ENCODE data around the gene NLN.
"Not testable (repeated sequence)": the region's sequence is repeated elsewhere in the genome, so short reads cannot be mapped to it uniquely, and the experiment has no call there.

Gene NLN

DNA sequence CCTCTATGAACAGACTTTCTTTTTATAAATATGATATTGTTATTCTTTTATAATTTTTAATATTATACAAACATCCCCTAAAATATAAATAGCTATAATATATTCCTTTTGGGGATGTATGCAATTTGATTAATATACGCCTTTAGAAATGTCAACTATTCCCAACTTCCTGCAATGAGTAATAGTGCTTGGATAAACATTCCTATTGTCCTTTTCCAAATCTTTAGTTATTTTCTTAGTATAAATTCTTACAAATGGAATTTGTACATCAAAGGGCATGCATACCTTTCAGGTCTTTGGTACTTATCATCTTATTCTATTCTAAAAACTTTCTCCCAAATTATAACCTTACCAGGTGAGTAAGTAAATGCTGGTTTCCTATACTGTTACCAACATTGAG is 6.2 kb downstream of the NLN start:
- H3K27ac ChIP-seq, result no peak overlapping the region
- no peak overlapping the region for H3K4me3 ChIP-seq

DNA sequence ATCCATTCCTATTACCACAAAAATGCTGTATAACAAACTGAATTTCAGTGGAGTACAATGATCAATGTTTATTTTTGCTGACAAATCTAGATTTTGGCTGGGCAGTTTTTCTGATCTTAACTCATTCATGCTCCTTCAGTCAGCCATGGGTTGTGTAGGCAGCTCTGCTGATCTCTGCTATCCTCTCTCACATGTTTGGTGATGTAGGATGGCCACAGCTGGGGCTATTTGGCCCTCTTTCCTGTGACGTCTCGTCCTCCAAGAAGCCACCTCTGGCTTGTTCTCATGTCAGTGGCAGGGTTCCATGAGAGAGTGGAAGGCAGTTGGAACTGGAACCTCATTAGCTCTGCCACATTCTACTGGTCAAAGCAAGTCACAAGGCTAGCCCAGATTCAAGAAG is 8.9 kb downstream of the NLN start:
- Histone ChIP-seq H3K27ac (no peak overlapping the region), H3K4me3 (no peak overlapping the region)

DNA sequence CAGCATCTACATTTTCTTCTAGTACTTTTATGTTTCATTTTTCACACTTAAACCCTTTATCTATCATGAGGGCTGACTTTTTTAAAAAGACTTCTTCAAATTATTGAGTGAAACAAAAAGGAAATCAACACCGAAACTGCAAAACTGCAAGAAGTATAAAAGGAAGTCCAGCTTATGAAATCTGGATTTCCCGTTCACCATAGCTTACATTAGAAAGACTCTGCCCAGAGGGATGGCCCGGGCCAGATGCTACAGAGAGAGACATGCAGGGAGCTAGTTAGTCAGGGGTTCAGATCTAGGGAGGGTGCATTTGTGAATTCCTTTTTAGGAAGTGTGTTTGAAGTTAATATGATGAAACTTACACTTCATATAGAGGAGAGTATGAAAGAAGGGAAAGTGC is 10.0 kb downstream of the NLN start:
- not testable (repeated sequence) for H3K4me3 ChIP-seq, H3K27ac ChIP-seq

DNA sequence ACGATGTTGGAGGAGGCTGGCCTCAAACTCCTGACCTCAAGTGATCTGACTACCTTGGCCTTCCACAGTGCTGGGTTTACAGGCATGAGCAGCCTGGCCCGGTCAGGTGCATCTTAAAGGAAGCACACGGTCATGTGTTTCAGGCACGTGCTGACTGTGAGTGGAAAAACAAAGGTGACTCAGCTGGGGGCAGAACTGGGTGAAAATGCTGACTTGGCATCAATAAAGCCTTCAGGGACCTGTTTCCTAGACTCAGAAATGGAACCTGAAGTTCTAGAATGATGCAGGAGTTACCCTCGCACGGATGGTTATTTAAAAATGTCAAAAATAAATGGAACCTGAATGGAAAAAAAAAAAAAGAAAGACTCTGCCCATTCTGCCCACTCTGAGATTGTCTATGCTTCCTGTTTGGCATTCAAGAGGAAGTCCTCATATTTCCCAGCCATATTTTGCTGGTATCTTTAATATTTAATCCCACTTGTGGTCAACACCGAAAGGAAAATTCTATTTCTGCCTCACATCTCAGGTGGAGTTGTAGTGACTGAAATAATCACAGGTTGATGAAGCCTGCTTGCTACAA is 12.3 kb downstream of the NLN start:
- not testable (repeated sequence) for H3K4me3 ChIP-seq
- peak overlapping the region in 1 of 21 experiments; percentile 12 for H3K27ac ChIP-seq

DNA sequence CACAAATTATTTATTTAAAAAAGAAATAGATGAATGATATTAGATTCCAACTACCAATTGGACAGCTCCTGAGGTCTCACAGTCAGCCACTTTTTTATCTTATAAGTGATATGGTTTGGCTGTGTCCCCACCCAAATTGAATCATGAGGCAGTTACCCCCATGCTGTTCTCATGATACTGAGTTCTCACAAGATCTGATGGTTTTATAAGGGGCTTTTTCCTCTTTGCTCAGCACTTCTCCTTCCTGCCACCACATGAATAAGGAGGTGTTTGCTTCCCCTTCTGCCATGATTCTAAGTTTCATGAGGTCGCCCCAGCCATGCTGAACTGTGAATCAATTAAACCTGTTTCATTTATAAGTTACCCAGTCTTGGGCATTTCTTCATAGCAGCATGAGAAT is 12.9 kb downstream of the NLN start:
- H3K4me3 ChIP-seq, result no peak overlapping the region
- H3K27ac ChIP-seq, result peak overlapping the region in 1 of 21 experiments; percentile 12

DNA sequence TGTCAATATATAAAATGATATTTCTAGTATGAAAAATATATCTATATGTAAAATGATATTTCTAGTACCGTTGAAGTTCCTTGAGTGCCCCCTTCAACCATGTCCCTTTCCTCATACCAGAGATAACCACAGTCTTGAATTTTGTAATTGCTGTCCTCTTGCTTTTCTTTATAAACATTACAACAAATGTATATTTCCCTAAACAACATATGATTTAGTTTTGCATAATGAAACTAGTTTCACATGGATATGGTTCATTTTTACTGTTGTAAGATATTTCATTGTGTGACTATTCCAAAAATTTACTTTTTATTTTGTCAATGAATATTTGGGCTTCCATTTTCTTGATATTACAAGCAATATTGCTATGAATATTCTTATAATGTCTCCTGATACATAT is 14.0 kb downstream of the NLN start:
- H3K4me3 ChIP-seq, result no peak overlapping the region
- H3K27ac ChIP-seq, result no peak overlapping the region

DNA sequence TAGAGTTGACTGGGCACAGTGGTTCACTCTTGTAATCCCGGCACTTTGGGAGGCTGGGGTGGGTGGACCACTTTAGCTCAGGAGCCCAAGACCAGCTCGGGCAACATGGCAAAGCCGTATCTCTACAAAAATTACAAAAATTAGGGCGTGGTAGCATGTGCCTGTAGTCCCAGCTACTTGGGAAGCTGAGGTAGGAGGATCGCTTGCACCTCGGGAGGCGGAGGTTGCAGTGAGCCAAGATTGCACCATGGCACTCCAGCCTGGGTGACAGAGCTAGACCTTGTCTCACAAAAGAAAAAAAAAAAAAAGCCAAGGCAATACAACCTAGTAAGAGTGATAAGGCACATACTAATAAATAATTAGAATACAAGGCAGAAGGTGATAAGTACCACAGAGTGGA is 15.8 kb downstream of the NLN start:
- no peak overlapping the region for H3K4me3 ChIP-seq
- no peak overlapping the region for H3K27ac ChIP-seq

DNA sequence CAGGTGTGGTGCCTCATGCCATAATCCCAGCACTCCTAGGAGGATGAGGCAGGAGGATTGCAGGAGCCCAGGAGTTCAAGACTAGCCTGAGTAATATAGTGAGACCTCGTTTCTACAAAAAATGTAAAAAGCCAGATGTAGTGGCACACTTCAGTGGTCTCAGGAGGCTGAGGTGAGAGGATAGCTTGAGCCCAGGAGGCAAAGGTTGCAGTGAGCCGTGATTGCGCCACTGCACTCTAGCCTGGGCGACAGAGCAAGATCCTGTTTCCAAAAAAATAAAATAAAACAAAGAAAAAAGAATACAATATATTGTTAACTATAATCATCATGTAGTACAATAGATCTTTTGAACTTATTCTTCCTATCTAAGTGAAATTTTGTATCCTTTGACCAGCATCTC is 16.3 kb downstream of the NLN start:
- Histone ChIP-seq H3K4me3 (no peak overlapping the region), H3K27ac (no peak overlapping the region)

DNA sequence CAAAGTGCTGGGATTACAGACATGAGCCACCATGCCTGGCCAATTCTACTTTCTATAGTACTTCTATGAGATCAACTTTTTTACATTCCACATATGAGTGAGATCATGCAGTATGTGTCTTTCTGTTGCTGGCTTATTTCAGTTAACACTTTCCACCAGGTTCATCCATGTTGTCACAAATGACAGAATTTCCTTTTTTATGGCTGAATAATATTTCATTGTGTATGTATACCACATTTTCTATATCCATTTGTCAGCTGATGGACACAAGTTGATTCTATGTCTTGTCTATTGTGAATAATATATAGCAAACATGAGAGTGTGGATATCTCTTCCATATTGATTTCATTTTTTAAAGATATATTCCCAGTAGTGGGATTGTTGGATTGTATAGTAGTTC is 17.2 kb downstream of the NLN start:
- Histone ChIP-seq H3K27ac (no peak overlapping the region), H3K4me3 (no peak overlapping the region)

DNA sequence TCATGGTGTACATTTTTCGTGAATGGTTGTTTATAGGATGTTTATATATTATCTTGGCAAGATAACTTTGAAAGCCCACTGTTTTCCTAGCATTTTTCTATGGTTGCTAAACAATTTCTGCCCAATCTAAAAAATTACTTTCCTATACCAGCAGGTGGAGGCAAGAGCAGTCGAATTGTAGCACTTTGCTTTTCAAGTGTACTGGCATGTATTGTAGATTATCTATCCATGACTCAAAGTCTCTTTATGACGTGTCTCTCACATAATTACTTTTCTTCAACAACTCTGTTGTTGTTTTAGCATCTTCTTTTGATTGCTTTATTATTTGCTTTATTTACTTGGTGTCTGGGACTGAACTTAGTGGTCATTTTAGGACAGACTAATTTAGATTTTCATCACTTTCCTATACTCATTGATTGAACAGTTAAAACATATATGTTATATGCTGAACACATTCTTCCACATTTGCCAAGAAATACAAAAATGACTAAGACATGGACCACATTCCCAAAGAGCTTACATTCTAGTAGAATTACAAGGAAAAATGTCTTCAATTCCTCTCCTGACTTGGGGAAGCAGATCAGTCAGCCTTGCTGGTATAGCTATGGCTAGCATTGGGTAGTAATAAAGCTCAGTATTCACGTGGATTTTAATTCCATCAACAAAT is 20.7 kb downstream of the NLN start:
- no peak overlapping the region for H3K27ac ChIP-seq

DNA sequence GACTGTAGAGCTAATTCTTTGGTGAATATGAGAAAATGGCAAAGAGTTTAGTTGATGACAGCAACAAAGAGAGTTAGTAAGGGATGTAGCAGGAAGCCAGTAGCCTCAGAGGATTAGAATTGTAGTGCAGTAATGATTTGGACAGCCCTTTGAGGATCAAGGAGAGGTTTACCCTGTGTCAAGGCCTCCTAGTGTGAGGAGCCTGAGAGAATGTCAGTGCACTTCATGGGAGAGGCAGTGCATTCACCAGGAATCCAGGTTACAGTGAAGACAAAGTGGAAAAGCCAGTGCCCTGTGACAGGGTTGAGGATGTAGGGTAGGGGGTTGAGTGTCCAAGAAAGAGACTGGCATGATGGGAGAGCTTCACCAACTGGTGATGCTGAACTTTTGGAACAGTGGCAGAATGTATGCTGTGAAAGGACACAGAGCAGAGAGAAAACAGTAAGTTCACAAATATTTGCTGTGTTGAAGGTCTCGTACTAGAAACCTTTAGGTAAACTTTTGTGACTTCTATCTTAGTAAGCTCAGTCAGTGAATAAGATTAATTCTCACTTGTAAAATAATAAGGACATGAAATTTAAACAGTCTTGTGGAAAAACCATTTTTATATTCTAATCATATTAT is 27.3 kb downstream of the NLN start:
- no peak overlapping the region for H3K27ac ChIP-seq
- no peak overlapping the region for H3K4me3 ChIP-seq

More for the DNA sequence above, 20.7 kb downstream of the NLN start:
- no peak overlapping the region for H3K4me3 ChIP-seq

DNA sequence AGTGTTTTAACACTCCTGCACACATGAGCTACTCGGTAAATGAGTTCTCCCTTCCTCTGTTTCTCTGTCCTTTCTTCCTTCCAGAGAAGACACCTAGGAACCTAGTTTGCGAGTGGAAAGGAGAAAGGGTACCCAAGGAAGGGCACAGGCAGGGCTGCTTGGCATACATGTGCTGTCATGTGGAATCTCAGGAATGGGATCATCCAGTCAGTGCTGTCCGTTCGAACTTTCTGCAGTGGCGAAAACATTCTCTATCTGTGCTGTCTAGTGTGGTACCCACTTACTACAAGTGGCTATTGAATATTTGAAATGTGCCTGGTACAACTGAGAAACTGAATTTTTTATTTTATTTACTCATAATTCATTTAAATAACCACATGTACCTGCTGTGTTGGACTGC is 28.0 kb downstream of the NLN start:
- H3K27ac ChIP-seq, result no peak overlapping the region
- no peak overlapping the region for H3K4me3 ChIP-seq

DNA sequence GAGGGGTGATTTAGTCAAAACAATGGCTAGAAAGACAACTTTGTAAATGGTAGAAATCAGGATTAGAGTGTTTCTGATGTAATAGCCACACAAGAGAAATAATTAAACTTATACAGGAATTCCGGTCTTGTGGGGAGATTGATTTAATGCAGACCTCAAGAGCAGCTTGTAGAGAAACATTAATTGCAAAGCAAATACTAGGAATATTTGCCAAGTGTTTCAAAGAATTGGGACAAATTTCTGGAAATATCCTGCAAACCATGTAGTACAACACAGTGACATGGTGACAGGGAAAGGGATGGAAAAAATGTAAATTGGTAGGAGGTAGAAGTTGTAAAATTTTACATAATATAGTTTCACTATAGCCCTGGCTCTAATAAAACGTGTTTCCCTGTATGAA is 28.9 kb downstream of the NLN start:
- Histone ChIP-seq H3K27ac (no peak overlapping the region), H3K4me3 (no peak overlapping the region)

DNA sequence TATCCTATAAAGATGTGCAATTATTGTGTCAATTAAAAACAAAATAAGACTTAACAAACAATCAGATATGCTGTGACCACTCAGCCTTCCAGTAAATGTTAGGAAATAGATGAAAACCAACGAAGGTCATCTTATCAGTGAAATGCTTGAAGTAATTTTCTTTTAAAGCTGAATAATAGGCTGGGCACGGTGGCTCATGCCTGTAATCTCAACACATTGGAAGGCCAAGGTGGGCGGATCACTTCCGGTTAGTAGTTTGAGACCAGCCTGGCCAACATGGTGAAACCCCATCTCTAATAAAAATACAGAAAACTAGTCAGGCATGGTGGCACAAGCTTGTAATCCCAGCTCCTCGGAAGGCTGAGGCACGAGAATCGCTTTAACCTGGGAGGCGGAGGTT is 31.2 kb downstream of the NLN start:
- Histone ChIP-seq H3K27ac (no peak overlapping the region), H3K4me3 (no peak overlapping the region)

DNA sequence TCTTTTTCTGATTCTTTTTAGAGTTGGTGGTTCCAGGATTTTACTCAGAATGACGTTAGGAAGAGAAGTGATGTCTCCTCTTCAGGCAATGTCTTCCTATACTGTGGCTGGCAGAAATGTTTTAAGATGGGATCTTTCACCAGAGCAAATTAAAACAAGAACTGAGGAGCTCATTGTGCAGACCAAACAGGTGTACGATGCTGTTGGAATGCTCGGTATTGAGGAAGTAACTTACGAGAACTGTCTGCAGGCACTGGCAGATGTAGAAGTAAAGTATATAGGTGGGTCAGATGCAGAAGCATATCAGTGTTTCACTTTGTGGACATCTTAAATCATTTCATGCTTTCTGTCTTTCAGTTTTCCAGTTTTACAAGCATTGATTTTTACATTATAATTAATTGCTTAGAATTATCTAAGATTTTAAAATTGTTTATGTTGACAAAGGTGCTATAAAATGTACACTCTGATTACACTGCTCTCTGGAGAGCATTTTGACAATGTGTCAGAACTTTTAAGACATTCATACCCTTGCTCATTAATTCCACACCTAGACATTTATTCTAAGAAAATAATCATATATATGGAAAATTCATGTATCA is 36.6 kb downstream of the NLN start:
- H3K27ac ChIP-seq, result no peak overlapping the region

DNA sequence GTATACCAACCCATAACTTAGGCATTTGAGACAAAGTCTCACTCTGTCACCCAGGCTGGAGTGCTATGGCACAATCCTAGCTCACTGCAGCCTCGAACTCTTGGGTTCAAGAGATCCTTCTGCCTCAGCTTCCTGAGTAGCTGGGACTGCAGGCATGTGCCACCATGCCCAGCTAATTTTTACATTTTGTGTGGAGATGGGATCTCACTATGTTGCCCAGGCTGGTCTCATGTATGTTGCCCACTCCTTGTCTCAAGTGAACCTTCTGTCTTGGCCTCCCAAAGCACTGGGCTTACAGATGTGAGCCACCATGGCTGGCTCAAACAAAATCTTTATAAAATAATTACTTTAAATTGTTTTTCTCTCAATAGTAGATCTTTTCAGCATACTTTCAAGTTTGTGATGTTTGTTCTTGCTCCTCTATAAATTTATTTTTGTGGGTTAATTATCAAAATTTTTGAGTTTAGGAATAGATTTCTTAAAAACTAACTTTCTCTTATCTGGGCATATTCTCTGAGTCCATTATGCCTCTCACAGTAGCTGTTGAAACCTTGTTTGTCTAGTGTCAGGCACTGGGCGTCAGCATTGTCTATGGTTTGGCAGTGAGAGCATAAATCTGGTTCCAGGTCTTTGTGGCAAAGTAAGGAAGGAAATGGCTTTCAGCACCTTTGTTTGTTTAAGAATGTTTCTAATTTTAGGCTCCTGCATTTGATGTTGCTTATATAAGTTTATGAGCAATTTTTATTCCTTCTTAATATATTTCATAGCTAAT is 38.7 kb downstream of the NLN start:
- no peak overlapping the region for H3K4me3 ChIP-seq
- no peak overlapping the region for H3K27ac ChIP-seq

More for the DNA sequence above, 36.6 kb downstream of the NLN start:
- no peak overlapping the region for H3K4me3 ChIP-seq

DNA sequence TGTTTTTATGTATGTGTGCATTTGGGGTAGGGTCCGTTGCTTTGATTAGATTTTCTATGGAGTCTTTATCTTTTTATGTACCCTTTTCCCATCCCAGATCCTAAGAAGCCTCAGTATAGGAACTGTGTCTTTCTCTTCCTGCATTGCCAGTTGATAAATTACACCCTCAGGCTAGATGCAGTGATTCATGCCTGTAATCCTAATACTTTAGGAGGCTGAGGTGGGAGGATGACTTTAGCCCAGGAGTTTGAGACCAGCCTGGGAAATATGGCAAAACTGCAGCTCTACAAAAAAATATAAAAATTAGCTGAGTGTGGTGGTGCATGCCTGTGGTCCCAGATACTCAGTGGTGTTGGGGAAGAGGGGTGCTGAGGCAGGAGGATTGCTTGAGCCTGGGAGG is 40.2 kb downstream of the NLN start:
- no peak overlapping the region for H3K4me3 ChIP-seq
- H3K27ac ChIP-seq, result no peak overlapping the region

DNA sequence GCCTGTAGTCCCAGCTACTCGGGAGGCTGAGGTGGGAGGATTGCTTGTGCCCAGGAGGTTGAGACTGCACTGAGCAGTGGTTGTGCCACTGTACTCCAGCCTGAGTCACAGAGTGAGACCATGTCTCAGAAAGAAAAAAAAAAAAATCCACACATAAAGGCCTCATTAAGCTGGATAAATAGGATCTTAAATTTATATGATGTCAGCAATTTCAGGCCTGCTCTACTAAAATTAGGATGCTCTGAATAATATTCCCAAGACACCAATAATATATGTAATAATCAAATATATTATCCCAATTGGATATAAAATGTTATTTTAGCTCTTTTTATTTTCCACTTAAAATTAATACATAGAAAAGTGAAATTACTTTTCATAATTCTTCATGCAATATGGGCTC is 43.6 kb downstream of the NLN start:
- Histone ChIP-seq H3K4me3 (no peak overlapping the region), H3K27ac (no peak overlapping the region)

DNA sequence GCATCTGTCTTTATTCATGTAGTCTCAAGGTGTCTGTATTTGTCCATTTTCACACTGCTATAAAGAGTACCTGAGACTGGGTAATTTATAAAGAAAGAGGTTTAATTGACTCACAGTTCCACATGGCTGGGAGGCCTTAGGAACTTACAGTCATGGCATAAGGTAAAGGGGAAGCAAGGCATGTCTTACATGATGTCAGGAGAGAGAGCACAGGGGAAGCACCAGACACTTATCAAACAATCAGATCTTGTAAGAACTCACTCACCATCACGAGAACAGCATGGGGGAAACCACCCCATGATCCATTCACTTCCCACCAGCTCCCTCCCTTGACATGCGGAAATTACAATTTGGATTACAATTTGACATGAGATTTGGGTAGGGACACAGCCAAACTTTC is 44.2 kb downstream of the NLN start:
- Histone ChIP-seq H3K27ac (no peak overlapping the region), H3K4me3 (no peak overlapping the region)

DNA sequence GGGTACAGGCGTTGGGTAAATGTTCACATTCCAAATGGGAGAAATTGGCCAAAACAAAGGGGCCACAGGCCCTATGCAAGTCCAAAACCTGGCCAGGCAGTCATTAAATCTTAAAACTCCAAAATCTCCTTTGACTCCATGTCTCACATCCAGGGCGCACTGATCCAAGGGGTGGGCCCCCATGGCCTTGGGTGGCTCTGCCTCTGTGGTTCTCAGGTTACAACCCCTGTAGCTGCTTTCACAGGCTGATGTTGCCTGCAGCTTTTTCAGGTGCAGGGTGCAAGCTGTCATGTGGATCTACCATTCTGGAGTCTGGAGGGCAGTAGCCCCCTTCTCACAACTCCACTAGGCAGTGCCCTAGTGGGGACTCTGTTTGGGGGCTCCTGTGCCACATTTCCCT is 44.8 kb downstream of the NLN start:
- H3K27ac ChIP-seq, result no peak overlapping the region
- H3K4me3 ChIP-seq, result no peak overlapping the region

DNA sequence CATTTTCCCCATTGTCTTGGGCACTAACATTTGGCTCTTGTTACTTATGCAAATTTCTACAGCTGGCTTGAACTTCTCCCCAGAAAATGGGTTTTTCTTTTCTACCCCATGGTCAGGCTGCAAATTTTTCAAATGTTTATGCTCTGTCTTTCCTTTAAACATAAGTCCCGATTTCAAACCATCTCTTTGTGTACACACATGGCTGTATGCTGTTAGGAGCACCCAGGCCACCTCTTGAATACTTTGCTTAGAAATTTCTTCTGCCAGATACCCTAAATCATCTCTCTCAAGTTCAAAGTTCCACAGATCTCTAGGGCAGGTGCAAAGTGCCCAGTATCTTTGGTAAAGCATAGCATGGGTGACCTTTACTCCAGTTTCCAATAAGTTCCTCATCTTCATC is 45.6 kb downstream of the NLN start:
- Histone ChIP-seq H3K27ac (no peak overlapping the region), H3K4me3 (no peak overlapping the region)

Measured in skin epidermis (tissue), 12 donors.